Tibial nerve (tissue), 4 donors: Measurements from ENCODE around the gene PSMD14. TPM values are rescaled to one million over a fixed set of nuclear protein-coding genes. Genes with fewer than 3 reads are reported as not detected.

Experiments
- DNase-seq, 2 donors: peaks; one replicate each; pipeline ENCODE4 v3.0.0-alpha.2; 2019; ENCODE audit warnings: low spot score in 2 of 2
- H3K27ac ChIP-seq, 4 donors: fragments of 200-600 bp; sonication (generic) in 3 of 4; one replicate each; pipeline ENCODE4 v1.5.1; 2017 to 2019; ENCODE audit warnings: mild to moderate bottlenecking in 1 of 4
- H3K27me3 ChIP-seq, 2 donors: fragments of 200-600 bp; sonication (generic) in 1 of 2; one replicate each; pipeline versions ENCODE4 v1.5.1 to v1.6.0; 2017 to 2019
- H3K36me3 ChIP-seq, 3 donors: fragments of 200-600 bp; sonication (generic); one replicate each; pipeline ENCODE4 v1.5.1; 2018 to 2019
- H3K4me1 ChIP-seq, 4 donors: fragments of 200-600 bp; sonication (generic) in 3 of 4; one replicate each; pipeline ENCODE4 v1.5.1; 2017 to 2019
- H3K4me3 ChIP-seq, 4 donors: fragments of 200-600 bp; sonication (generic) in 3 of 4; one replicate each; pipeline ENCODE4 v1.5.1; 2017 to 2019; ENCODE audit warnings: mild to moderate bottlenecking in 1 of 4, moderate library complexity in 1 of 4
- H3K9me3 ChIP-seq, 4 donors: fragments of 200-600 bp; sonication (generic) in 3 of 4; one replicate each; pipeline ENCODE4 v1.5.1; 2017 to 2019
- EP300 ChIP-seq, 2 donors: sonication (generic); formaldehyde crosslinking; IDR thresholded peaks; one replicate each; pipeline ENCODE4 v1.6.1; 2017; ENCODE audit warnings: antibody characterized with exemption in 2 of 2, mild to moderate bottlenecking in 1 of 2
- POLR2A ChIP-seq, 2 donors: fragments of 450-650 bp; IDR thresholded peaks; one replicate each; pipeline ENCODE4 v1.6.1; 2017; ENCODE audit warnings: antibody characterized with exemption in 2 of 2, mild to moderate bottlenecking in 2 of 2, moderate library complexity in 2 of 2
- WGBS, 2 donors: methylation state at CpG; one replicate each; pipeline ENCODE4 v1.1.5; 2018; 5-methylcytosine and 5-hydroxymethylcytosine counted together
- total RNA-seq, 4 donors: library from RNA; depleted of rRNA; stranded (reverse); fragments of >200 nt; gene quantifications; one replicate each; pipeline ENCODE4 v1.1.0, GENCODE V29; 2016
- TF ChIP-seq, protein P1 (sequence below), 5 experiments: fragments of 200-600 bp in 3 of 5; fragments of 450-650 bp in 2 of 5; sonication (generic) in 3 of 5; IDR thresholded peaks; one replicate each; pipeline ENCODE4 v1.5.1; 2016 to 2019; ENCODE audit warnings: antibody characterized with exemption in 5 of 5, mild to moderate bottlenecking in 3 of 5, moderate library complexity in 2 of 5

Gene PSMD14
- total RNA-seq, 4 donors from 2014 or later = 22.0 to 29.1 (median 26.4) TPM

DNA sequence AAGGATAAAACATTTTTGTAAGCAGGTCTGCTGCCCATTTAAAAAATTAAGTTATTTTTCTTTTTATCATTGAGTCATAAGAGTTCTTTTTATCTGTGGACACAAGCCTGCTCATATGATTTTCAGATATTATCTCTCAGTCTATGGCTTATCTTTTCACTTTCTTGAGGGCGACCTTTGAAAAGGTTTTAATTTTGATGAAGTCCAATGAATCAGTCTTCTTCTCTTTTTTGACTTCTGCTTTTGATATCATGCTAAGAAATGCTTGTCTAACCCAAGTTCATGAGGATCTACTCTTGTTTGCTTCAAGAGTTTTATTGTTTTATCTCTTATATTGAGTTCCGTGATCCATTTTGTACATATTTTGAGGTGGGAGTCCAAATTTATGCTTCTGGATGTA, 36.5 kb downstream of the PSMD14 start:
- Histone ChIP-seq H3K4me1 (no peaks in the 10 kb centered on the region), H3K27me3 (no peaks in the 10 kb centered on the region), H3K9me3 (no peaks in the 10 kb centered on the region), H3K36me3 (no peaks in the 10 kb centered on the region), H3K4me3 (no peak overlapping the region), H3K27ac (no peak overlapping the region)
- DNase-seq = no peak
- WGBS, 2 donors = 97% methylated on average over 2 of the region's 2 CpGs
- TF ChIP-seq EP300 (IDR thresholded peaks at IDR 0.05) = no peak
- no peak for TF ChIP-seq POLR2A (IDR thresholded peaks at IDR 0.05)
- TF ChIP-seq, protein P1, sequence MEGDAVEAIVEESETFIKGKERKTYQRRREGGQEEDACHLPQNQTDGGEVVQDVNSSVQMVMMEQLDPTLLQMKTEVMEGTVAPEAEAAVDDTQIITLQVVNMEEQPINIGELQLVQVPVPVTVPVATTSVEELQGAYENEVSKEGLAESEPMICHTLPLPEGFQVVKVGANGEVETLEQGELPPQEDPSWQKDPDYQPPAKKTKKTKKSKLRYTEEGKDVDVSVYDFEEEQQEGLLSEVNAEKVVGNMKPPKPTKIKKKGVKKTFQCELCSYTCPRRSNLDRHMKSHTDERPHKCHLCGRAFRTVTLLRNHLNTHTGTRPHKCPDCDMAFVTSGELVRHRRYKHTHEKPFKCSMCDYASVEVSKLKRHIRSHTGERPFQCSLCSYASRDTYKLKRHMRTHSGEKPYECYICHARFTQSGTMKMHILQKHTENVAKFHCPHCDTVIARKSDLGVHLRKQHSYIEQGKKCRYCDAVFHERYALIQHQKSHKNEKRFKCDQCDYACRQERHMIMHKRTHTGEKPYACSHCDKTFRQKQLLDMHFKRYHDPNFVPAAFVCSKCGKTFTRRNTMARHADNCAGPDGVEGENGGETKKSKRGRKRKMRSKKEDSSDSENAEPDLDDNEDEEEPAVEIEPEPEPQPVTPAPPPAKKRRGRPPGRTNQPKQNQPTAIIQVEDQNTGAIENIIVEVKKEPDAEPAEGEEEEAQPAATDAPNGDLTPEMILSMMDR (IDR thresholded peaks at IDR 0.05) = no peak

DNA sequence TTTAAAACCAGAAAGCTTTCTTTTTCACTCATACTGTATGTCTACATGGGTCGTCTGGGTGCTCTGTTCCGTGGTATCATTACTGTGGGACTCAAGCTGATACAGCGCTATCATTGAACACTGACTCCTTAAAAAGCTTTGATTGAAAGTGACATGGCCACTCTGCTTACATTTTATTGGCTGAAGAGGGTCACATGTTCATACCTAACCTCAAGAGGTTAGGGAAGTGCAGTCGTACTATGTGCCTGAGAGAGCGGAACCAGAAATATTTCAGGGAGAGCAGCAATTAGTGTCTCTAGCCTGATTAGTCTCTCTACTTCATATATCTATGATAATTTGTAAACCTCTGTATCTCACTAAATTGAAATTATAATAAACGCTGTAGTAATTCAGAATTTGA, 43.5 kb downstream of the PSMD14 start:
- WGBS, 2 donors = 90 to 97% methylated on average over 6 of the region's 6 CpGs
- no peak for DNase-seq
- H3K4me1 ChIP-seq = peaks cover 0 to 4% (median 0%) of the 10 kb centered on the region in 4 donors

DNA sequence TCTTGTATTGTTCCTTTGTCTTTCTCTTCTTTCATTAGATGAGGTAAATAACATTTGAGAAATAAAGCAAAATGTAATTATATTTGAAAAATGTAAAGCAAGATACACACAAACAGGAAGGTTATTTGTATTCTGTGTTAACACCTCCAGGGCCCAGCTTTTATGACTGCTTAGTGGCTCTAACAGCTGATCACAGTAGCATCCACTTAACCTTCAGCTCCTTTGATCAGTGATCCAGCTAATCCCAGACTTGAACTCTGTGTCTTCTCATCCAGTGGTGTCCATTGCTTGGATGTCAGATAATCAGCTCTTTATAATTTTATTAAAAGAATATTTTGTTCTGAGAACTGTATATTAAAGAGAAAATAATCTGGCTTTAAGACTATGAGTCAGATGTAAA, 44.5 kb downstream of the PSMD14 start:
- TF ChIP-seq EP300 (IDR thresholded peaks at IDR 0.05) (no peak), POLR2A (IDR thresholded peaks at IDR 0.05) (no peak)
- TF ChIP-seq, protein P1 (IDR thresholded peaks at IDR 0.05) = no peak
- no peak for DNase-seq
- no peak overlapping the region for H3K4me3 ChIP-seq
- no peaks in the 10 kb centered on the region for H3K36me3 ChIP-seq
- H3K9me3 ChIP-seq = no peaks in the 10 kb centered on the region
- peaks cover 0 to 4% (median 0%) of the 10 kb centered on the region in 4 donors for H3K4me1 ChIP-seq
- H3K27me3 ChIP-seq = no peaks in the 10 kb centered on the region
- H3K27ac ChIP-seq = no peak overlapping the region

More for the DNA sequence above, 43.5 kb downstream of the PSMD14 start:
- Histone ChIP-seq H3K27me3 (no peaks in the 10 kb centered on the region), H3K36me3 (no peaks in the 10 kb centered on the region), H3K4me3 (no peak overlapping the region), H3K27ac (no peak overlapping the region), H3K9me3 (no peaks in the 10 kb centered on the region)
- TF ChIP-seq POLR2A (IDR thresholded peaks at IDR 0.05) (no peak), EP300 (IDR thresholded peaks at IDR 0.05) (no peak)
- TF ChIP-seq, protein P1 (IDR thresholded peaks at IDR 0.05) = no peak

DNA sequence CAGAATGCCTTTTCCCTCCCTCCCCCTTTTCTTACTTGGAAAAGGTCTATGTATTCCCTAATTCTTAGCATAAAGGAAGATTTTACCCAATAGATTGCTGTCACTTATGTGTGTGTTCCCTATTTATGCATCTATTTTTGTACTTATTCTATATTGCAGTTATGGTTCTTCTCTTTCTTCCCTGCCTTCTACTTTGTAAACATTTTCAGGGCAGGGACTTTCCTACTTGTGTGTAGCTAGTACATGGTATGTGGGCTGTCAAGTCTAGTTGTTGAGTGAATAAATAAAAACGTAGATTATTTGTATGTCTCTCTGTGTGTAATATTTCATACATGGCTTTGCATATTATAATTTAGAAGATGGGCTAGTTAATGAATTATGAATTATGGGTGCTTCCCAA, 45.3 kb downstream of the PSMD14 start:
- TF ChIP-seq, protein P1 (IDR thresholded peaks at IDR 0.05) = no peak
- TF ChIP-seq EP300 (IDR thresholded peaks at IDR 0.05) = no peak
- no peaks in the 10 kb centered on the region for H3K9me3 ChIP-seq
- H3K27ac ChIP-seq = no peak overlapping the region
- H3K27me3 ChIP-seq = no peaks in the 10 kb centered on the region
- DNase-seq = no peak
- peaks cover 0 to under 1% (median 0%) of the 10 kb centered on the region in 3 donors for H3K36me3 ChIP-seq
- peaks cover 0 to 4% (median 0%) of the 10 kb centered on the region in 4 donors for H3K4me1 ChIP-seq
- WGBS, 2 donors = 83 to 95% methylated on average over 1 of the region's 1 CpG
- no peak overlapping the region for H3K4me3 ChIP-seq

DNA sequence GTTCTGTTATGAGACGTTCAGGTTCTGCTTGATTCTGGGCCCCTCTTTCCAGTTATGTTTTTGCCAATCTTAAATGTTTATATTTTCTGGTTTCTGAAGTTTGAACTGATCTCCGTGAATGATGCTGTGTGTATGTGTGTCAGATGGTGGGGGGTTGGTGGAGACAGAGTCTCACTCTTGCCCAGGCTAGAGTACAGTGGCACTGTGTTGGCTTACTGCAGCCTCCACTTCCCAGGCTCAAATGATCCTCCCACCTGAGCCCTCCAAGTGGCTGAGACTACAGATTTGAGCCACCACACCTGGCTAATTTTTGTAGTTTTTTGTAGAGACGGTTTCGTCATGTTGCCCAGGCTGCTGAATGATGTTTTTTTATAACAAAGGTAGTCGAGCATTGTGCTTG, 45.9 kb downstream of the PSMD14 start:
- Histone ChIP-seq H3K9me3 (no peaks in the 10 kb centered on the region), H3K4me3 (no peak overlapping the region), H3K27me3 (no peaks in the 10 kb centered on the region), H3K4me1 (peaks cover 0 to 4% (median 0%) of the 10 kb centered on the region in 4 donors), H3K36me3 (peaks cover 0 to 5% (median 0%) of the 10 kb centered on the region in 3 donors), H3K27ac (no peak overlapping the region)
- TF ChIP-seq, protein P1 (IDR thresholded peaks at IDR 0.05) = no peak
- no peak for TF ChIP-seq EP300 (IDR thresholded peaks at IDR 0.05)
- TF ChIP-seq POLR2A (IDR thresholded peaks at IDR 0.05) = no peak
- 83 to 84% methylated on average over 5 of the region's 5 CpGs for WGBS, 2 donors
- DNase-seq = no peak
